SU-DHL-6 (cell line): Measurements from ENCODE around the gene MDN1.

Experiments used
- H2AFZ ChIP-seq: fragments of 200-600 bp; sonication (generic); 2 replicates; pipeline ENCODE4 v1.6.1; 2014; ENCODE audit warnings: low read depth, mild to moderate bottlenecking, moderate library complexity, mixed read lengths, antibody characterized with exemption, low read length; ENCODE audit not compliant: severe bottlenecking
- H3F3A ChIP-seq: fragments of 200-600 bp; shearing (Covaris generic); 2 replicates; pipeline ENCODE4 v1.6.0; 2016; ENCODE audit warnings: antibody characterized with exemption, mild to moderate bottlenecking; ENCODE audit not compliant: insufficient read depth
- H3K27ac ChIP-seq: fragments of 200-600 bp; sonication (generic); 2 replicates; pipeline ENCODE4 v1.5.1; 2016; ENCODE audit warnings: low read depth, mild to moderate bottlenecking, low read length, moderate library complexity, mixed read lengths
- H3K27me3 ChIP-seq: fragments of 200-600 bp; sonication (generic), shearing (Covaris generic); 2 replicates; pipeline ENCODE4 v1.6.0; 2014; ENCODE audit warnings: mild to moderate bottlenecking, low read length
- H3K36me3 ChIP-seq: fragments of 200-600 bp; sonication (generic); 2 replicates; pipeline ENCODE4 v1.6.1; 2014; ENCODE audit warnings: mild to moderate bottlenecking, low read length, mixed read lengths
- H3K4me2 ChIP-seq: fragments of 300-600, 200-600 bp; shearing (Covaris generic), sonication (generic); 2 replicates; pipeline ENCODE4 v1.6.0; 2014; ENCODE audit warnings: low read length, low read depth, mild to moderate bottlenecking; ENCODE audit not compliant: poor library complexity, severe bottlenecking
- H3K4me3 ChIP-seq: fragments of 200-600 bp; sonication (generic); 2 replicates; pipeline ENCODE4 v1.5.1; 2014; ENCODE audit warnings: antibody characterized with exemption, low read length, mild to moderate bottlenecking, mixed read lengths; ENCODE audit not compliant: insufficient read depth, poor library complexity, severe bottlenecking
- H3K79me2 ChIP-seq: fragments of 200-600 bp; sonication (generic); 2 replicates; pipeline ENCODE4 v1.6.1; 2014; ENCODE audit warnings: mild to moderate bottlenecking, low read length, moderate library complexity; ENCODE audit not compliant: insufficient read depth
- H3K9ac ChIP-seq: fragments of 200-600 bp; sonication (generic); 2 replicates; pipeline ENCODE4 v1.7.0; 2014; ENCODE audit warnings: mild to moderate bottlenecking, low read length
- H3K9me2 ChIP-seq: fragments of 200-600 bp; sonication (generic); replicated peaks from 2 replicates; pipeline ENCODE4 v1.6.1; 2014; ENCODE audit warnings: low read length; ENCODE audit not compliant: insufficient read depth
- H3K9me3 ChIP-seq: fragments of 200-600 bp; sonication (generic); 2 replicates; pipeline ENCODE4 v1.6.1; 2014; ENCODE audit warnings: low read length, mixed read lengths; ENCODE audit not compliant: insufficient read depth
- H4K20me1 ChIP-seq: fragments of 200-600 bp; sonication (generic); 2 replicates; pipeline ENCODE4 v1.6.1; 2014; ENCODE audit warnings: low read depth, mild to moderate bottlenecking, antibody characterized with exemption, low read length, moderate library complexity, mixed read lengths
- EZH2phosphoT487 ChIP-seq: fragments of 200-600 bp; sonication (generic), shearing (Covaris generic); conservative IDR thresholded peaks from 2 replicates; pipeline ENCODE4 v1.6.1; 2018; ENCODE audit warnings: mild to moderate bottlenecking, antibody characterized with exemption, low read length, moderate library complexity, mixed read lengths
- TF ChIP-seq, protein P1 (sequence below): fragments of 200-600 bp; sonication (generic); IDR thresholded peaks from one replicate; pipeline ENCODE4 v1.5.1; 2017; ENCODE audit warnings: antibody characterized with exemption, mild to moderate bottlenecking, low read length, moderate library complexity; ENCODE audit not compliant: insufficient read depth, poor library complexity, severe bottlenecking

The MDN1 gene

DNA sequence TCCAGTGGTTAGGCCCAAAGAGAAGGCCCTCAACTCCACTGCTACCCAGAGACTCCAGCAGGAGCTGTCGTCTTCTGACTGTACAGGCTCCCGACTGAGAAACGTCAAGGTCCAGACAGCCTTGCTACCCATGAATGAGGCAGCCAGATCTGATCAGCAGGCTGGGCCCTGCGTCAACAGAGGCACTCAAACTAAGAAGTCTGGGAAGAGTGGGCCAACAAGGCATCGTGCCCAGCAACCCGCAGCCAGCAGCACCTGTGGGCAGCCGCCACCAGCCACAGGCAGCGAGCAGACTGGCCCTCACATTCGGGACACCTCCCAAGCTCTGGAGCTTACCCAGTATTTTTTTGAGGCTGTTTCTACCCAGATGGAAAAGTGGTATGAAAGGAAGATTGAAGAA is 189.1 kb downstream of the MDN1 start:
- no peaks in the 10 kb centered on the region for H3K9me3 ChIP-seq
- no peaks in the 10 kb centered on the region for H3K36me3 ChIP-seq
- no peak overlapping the region for H3K4me2 ChIP-seq
- H3K9me2 ChIP-seq, result no peaks in the 10 kb centered on the region
- H2AFZ ChIP-seq, result no peak overlapping the region
- no peak overlapping the region for H3K9ac ChIP-seq
- TF ChIP-seq, protein P1, sequence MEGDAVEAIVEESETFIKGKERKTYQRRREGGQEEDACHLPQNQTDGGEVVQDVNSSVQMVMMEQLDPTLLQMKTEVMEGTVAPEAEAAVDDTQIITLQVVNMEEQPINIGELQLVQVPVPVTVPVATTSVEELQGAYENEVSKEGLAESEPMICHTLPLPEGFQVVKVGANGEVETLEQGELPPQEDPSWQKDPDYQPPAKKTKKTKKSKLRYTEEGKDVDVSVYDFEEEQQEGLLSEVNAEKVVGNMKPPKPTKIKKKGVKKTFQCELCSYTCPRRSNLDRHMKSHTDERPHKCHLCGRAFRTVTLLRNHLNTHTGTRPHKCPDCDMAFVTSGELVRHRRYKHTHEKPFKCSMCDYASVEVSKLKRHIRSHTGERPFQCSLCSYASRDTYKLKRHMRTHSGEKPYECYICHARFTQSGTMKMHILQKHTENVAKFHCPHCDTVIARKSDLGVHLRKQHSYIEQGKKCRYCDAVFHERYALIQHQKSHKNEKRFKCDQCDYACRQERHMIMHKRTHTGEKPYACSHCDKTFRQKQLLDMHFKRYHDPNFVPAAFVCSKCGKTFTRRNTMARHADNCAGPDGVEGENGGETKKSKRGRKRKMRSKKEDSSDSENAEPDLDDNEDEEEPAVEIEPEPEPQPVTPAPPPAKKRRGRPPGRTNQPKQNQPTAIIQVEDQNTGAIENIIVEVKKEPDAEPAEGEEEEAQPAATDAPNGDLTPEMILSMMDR, result no peak
- no peak for TF ChIP-seq EZH2phosphoT487
- no peaks in the 10 kb centered on the region for H3K27me3 ChIP-seq
- no peak overlapping the region for H3K4me3 ChIP-seq
- H3K27ac ChIP-seq, result no peak overlapping the region
- no peaks in the 10 kb centered on the region for H4K20me1 ChIP-seq
- peaks cover 4% of the 10 kb centered on the region; the same call in 1 of the 2 replicates for H3F3A ChIP-seq
- H3K79me2 ChIP-seq, result no peaks in the 10 kb centered on the region

DNA sequence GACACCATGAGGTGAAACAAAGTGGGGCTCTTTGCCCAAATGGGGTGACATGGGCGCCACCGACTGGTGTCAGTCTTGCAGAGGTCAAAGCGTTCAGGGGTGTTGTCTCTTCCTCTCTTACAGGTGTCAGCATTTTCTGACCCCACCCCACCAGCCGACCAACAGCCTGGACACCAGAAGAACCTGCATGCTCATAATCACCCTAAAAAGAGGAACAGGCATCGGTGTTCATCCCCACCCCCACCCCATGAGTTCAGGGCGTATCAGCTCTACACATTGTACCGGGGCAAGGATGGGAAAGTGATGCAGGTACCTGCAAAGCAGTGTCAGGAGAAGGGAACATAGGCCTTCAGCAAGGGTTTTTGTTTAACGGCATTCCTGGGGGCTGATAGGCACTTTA is 195.8 kb downstream of the MDN1 start:
- H3K27me3 ChIP-seq, result no peaks in the 10 kb centered on the region
- no peaks in the 10 kb centered on the region for H3K9me2 ChIP-seq
- H4K20me1 ChIP-seq, result no peaks in the 10 kb centered on the region
- H3K9me3 ChIP-seq, result no peaks in the 10 kb centered on the region
- no peak overlapping the region for H3K9ac ChIP-seq
- H3F3A ChIP-seq, result no peaks in the 10 kb centered on the region
- H3K27ac ChIP-seq, result no peak overlapping the region
- H3K4me2 ChIP-seq, result no peak overlapping the region
- H3K4me3 ChIP-seq, result no peak overlapping the region
- no peak for TF ChIP-seq EZH2phosphoT487
- TF ChIP-seq, protein P1, result no peak
- no peaks in the 10 kb centered on the region for H3K79me2 ChIP-seq
- H2AFZ ChIP-seq, result no peak overlapping the region
- H3K36me3 ChIP-seq, result no peaks in the 10 kb centered on the region

DNA sequence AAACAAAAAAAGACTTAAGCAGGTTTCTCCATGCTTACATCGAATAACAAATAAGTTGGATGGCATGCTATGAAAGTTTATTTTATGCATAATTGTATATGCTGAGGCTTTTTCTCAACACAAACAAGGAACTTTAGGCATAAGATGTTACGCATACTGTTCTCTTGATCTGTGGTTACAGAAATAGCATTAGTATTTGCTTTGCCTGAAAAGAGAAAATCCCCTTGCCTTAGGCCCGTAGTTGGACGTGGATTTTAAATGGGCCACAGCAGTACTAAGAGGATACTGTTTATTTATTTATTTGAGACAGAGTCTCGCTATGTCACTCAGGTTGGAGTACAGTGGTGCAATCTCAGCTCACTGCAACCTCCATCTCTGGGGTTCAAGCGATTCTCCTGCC is 200.0 kb downstream of the MDN1 start:
- no peaks in the 10 kb centered on the region for H3K36me3 ChIP-seq
- H3K4me3 ChIP-seq, result no peak overlapping the region
- H3K9ac ChIP-seq, result no peak overlapping the region
- no peaks in the 10 kb centered on the region for H3F3A ChIP-seq
- H3K27me3 ChIP-seq, result no peaks in the 10 kb centered on the region
- H4K20me1 ChIP-seq, result no peaks in the 10 kb centered on the region
- H3K9me2 ChIP-seq, result no peaks in the 10 kb centered on the region
- no peak overlapping the region for H2AFZ ChIP-seq
- H3K27ac ChIP-seq, result no peak overlapping the region
- no peaks in the 10 kb centered on the region for H3K79me2 ChIP-seq
- no peak overlapping the region for H3K4me2 ChIP-seq
- TF ChIP-seq, protein P1, result no peak
- TF ChIP-seq EZH2phosphoT487, result no peak
- no peaks in the 10 kb centered on the region for H3K9me3 ChIP-seq

DNA sequence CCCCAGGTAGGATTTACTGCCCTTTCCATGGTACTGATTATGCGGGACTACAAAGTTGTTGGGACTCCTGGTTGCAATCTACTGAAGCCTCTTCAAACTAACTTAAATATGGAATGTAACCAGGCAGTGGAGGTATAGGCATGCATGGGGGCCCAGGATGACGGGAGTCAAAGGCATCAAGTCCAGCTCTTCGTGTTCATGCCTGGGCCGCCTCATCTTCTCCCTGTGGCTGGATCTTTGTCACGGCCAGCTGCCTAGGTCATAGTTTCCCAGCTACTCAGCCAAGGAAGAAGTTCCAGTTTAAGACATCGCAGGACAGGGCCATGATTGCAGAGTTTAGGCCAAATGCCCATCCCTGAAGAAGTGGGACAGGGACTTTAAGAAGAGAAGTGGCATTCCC is 201.6 kb downstream of the MDN1 start:
- Histone ChIP-seq H3K79me2 (no peaks in the 10 kb centered on the region), H3K4me3 (no peak overlapping the region), H3K9me2 (no peaks in the 10 kb centered on the region), H3K9ac (no peak overlapping the region), H4K20me1 (no peaks in the 10 kb centered on the region), H3K27me3 (no peaks in the 10 kb centered on the region), H3K27ac (no peak overlapping the region), H2AFZ (no peak overlapping the region), H3K4me2 (no peak overlapping the region), H3K9me3 (no peaks in the 10 kb centered on the region), H3K36me3 (no peaks in the 10 kb centered on the region), H3F3A (no peaks in the 10 kb centered on the region)
- TF ChIP-seq, protein P1, result no peak
- TF ChIP-seq EZH2phosphoT487, result no peak
